Left renal cortex interstitium (tissue), 4 donors: ENCODE data around the gene PLA1A. TPM values are rescaled to one million over a fixed set of nuclear protein-coding genes. Genes with fewer than 3 reads are reported as not detected.

Experiments used
- DNase-seq, 4 donors: peaks; one replicate each; pipeline ENCODE4 v3.0.0-alpha.2; 2013; ENCODE audit warnings: low read depth in 4 of 4, low spot score in 2 of 4, missing footprints in 1 of 4
- polyA plus RNA-seq, 4 donors: library from polyadenylated mRNA; unstranded; fragments of 120-200 nt; gene quantifications; one replicate each; pipeline ENCODE4 v1.2.1, GENCODE V29; 2013; ENCODE audit not compliant: insufficient read length in 4 of 4

The PLA1A gene
- polyA plus RNA-seq, 4 donors = 6.0 to 7.7 (median 6.9) TPM

- no peak for DNase-seq
These were observed 7.2 kb downstream of the PLA1A start for GRCh38 chr3:119604878-119605277.

GRCh38 chr3:119608405-119609000 is 10.8 kb downstream of the PLA1A start:
- DNase-seq = no peak

DNA sequence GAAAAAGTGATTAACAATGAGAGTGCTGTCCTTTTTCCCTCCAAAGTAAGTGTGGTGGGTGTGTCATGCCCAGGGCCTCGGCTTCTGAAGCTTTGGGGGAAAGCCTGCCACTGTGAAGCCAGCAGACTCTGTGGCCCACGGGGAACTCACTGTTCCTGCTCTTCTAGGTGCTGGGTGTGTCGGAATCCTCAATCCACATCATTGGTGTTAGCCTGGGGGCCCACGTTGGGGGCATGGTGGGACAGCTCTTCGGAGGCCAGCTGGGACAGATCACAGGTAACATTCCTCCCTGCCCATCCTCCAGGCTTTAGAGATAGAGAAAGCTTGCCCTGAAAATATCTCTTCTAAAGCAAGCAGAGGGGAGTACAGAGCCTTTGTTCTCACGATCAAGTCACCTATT is 11.6 kb downstream of the PLA1A start:
- DNase-seq = no peak

DNA sequence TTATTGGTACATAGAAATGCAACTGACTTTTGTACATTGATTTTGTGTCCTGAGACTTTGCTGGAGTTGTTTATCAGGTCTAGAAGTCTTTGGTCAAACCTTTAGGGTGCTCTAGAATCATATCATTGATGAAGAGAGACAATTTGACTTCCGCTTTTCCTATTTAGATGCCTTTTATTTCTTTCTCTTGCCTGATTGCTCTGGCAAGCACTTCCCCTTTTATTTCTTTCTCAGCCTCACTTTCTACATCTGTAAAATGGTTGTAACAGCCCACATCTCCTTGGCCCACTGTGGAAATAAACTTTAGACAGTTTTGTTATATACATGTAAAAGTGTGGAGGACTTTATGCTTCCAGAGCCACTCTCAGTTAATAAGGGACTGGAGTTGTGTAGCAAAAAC is 14.0 kb downstream of the PLA1A start:
- no peak for DNase-seq

DNA sequence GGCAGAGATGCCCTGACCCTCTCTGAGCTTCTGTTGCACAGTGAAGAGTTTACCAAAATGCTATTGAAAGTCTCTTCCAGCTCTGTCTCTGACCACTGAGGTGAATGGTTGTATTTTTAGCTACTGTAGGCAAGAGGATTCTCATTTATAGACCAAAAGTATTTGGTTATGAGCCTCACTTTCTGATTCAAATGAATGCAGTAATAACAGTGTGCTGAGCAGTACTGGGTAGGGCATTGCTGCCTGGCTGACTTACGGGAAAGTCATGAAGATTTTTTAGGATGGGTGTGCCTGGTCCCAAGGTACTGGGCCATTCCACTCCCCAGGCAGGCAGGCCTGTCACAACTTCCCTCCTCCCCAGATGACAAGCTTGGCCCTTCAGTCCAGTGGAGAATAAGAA is 15.5 kb downstream of the PLA1A start:
- DNase-seq = no peak

DNA sequence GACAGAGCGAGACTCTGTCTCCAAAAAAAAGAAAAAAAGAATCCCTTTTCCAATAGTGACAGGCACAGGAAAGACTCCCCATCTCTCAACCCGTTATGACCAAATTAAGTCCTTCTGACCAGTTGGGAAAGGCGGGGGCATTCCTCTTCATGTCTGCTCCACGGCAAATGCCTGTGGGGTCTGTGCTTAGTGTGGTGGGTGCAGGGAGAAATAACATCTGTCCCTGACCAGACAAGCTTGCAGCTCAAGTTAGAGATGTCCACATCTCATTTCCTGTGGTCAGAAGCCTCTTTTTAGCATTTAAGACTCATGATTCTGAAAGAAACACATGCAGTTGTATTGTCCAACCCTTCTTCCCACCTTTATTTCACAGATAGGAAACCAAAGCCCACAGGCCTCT is 16.2 kb downstream of the PLA1A start:
- DNase-seq = no peak

- no peak for DNase-seq
These were observed 18.4 kb downstream of the PLA1A start for GRCh38 chr3:119616056-119616455.

DNA sequence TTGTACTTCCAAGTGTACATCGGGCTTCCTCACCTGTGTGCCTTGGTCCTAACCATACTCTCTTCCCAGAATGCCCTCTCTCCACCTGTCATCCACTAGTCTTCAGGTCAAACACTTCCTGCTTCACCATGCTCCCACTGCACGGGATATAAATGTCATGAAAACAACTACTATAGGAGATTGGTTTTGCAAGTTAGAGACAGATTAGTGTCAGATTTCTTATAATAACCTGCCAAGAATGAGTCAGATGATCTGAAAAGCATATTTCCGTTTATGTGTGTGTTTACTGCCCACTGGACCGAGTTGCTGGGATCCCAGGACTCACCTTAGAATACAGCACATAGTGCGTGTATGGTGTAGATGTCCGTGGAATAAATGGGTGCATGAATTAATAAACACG is 21.4 kb downstream of the PLA1A start:
- DNase-seq = no peak

- no peak for DNase-seq
These were observed 23.2 kb downstream of the PLA1A start for GRCh38 chr3:119620899-119621298.

- no peak for DNase-seq
These were observed 26.5 kb downstream of the PLA1A start for GRCh38 chr3:119624002-119624720.

DNA sequence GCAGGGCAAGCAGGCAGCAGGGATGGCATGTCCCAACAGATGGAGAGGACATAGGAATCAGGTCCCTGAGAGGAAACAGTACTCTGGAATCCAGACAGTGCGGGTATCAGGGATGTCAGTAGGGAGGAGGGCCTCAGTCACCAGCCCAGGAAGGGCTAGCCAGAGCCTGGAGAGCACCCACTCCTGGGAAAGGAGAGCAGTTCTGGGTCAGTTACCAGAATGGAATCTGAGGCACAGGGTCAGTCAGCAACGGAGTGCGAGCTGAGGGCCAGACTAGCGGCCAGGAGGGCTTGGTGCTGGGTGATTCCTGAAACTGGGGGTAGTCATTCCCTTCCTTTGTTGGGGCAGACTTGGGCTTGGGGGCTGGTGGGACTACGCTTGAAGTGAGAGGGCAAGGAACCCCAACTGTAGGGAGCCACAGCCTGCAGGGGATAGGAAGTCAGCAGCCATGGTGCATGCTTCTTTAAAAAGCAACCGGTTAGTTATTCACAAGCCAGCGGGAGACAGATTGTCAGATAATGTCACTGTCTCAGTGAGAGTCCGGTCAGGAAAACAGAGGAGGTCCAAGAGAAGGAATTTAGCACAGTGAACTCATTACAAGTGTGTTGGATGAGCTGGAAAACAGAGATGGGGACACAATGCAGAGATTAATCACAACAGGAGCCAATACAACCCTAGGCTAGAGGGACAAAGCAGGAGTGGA is 27.9 kb downstream of the PLA1A start:
- no peak for DNase-seq

- no peak for DNase-seq
These were observed 28.5 kb downstream of the PLA1A start for GRCh38 chr3:119626196-119626595.

DNA sequence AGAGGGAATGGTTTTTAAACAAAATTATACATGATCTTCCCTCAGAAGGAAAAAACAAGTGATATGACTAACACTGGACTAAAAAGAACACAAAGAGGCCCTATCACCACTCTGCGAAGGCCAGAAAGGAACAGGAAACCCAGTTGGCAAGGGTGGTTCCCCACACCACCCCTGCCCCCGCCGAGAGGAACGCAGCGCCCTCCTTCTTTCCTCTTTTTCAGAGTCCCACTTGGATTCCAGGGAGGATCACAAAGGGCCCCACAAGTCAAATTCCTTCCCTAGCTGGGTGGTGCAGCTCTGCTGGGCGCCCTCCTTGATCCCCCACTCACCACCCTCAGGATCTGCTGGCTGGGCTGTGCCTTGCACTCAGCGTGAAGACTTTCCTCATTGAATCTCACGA is 29.8 kb downstream of the PLA1A start:
- DNase-seq = no peak

GRCh38 chr3:119628390-119628789 is 30.7 kb downstream of the PLA1A start:
- DNase-seq = no peak

DNA sequence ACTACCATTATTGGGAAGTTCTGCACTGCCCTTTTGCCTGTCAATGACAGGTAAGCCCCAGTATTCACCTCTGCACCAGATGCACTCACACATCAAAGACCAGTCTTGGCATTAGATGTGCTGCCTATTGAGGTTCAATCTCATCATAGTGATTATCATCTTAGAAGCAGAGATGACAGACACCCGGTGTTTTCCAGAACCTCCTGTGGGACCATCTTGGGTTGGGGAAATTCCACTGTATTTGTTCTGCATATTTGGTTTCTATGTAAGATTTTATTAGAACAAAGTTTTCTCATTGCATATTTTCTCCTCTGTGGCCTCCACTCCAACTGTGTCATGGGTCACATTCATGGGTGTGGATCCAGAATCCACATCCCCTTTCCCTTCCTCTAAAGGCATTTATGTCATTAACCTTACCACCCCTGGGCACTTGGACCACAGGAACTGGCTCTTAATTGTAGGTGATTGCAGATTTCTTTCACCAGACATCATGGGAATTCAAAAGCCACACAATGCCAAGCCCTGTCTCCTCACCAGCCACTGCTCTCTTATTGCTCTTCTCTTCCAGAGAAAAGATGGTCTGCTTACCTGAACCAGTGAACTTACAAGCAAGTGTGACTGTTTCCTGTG is 31.2 kb downstream of the PLA1A start:
- no peak for DNase-seq

GRCh38 chr3:119630128-119630879 is 32.6 kb downstream of the PLA1A start:
- no peak for DNase-seq

DNA sequence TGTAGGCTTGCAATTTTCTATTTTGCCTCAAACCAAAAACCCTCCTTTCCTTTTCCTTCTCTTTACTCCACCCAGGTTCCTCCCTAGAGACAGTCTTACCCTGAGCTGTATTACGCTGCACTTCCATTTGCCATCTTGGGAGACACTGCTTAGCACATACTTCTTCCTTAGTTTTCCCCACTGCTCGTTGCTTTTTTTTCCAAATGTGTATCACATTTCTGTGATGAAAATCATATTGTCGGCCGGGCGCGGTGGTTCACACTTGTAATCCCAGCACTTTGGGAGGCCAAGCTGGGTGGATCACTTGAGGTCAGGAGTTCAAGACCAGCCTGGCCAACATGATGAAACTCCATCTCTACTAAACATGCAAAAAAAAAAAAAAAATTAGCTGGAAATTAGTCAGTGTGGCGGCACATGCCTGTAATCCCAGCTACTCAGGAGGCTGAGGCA is 33.2 kb downstream of the PLA1A start:
- no peak for DNase-seq

DNA sequence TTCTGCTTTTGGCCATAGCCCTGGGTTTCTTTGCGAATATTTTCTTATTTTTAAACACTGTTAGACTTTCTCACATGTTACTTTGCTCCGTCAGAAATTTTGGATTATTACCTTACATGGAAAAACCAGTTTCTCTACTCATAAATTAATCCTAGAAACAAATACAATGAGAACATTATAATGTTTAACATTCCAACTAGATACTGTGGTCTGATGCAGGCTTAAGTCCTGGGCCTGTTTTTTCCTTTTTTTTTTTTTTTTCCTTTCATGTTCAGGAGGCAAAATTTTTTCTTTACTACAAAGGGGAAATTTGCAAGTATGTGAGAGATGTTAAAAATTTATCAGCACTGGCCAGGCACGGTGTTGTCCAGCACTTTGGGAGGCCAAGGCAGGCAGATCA is 33.8 kb downstream of the PLA1A start:
- no peak for DNase-seq

DNA sequence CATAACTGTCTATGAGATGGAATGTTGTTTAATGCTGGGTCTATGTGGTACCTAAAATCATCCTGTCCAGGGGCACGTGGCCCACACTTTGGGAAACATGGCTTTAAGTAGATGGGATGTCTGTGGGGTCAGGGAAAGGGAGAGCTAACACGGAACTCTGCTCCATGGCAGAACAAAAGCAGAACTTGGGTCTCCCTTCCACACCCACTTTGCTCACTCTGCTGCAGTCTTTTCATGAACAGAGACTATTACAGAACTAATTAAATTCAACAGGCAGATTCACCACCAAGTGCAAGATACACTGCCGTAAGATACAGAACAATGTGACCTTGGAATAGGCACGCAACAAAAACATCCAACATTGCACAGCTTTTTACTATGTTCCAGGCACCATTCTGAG is 34.5 kb downstream of the PLA1A start:
- DNase-seq = no peak

DNA sequence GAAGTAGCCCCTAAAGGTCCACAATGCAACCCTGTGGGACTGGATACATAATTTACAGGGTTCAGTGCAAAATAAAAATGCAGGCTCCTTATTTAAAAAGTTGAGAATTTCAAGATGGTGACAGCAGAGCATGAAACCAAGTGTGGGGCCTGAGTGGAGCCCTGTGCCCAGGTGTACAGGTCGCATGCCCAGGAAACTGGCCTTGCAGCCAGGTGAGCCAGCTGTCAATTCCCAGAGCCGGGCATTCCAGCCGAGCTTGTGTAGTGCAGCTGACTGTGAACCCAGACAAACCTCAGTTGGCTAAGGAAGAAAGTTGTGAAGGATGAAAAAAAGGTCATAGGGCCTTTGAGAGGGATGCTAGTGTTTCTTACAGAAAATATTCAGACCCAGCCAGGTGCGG is 35.1 kb downstream of the PLA1A start:
- no peak for DNase-seq

DNA sequence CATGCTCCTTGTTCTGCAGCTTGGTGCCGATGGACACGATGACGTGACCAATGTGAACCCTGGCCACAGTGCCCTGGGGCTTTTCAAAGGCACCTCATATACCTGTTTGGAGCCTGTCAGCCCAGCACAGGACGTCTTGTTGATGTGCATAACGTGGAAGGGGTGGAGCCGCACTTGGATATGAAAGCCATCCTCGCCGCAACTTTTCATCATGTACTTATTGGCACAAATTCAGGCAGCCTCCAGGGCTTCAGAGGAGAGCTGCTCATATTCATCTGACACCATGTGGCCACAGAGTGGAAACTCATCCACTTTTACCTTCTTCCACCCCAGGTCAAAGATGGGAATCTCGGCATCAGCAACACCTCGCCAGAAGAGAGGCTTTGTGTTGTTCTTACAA is 38.0 kb downstream of the PLA1A start:
- DNase-seq = no peak
